ENCODE data around the gene LAMB3.
A peak's percentile ranks its signal among the peaks of the same experiment; 100 is the strongest.
"Not testable (repeated sequence)": the region's sequence is repeated elsewhere in the genome, so short reads cannot be mapped to it uniquely, and the experiment has no call there.

Gene LAMB3

GRCh38 chr1:209652121-209652735 lies at the start of gene LAMB3:
LAMB3 (minus strand) TSS chr1:209652425; CDS start chr1:209650944, 1,481 bp downstream.
- no peak for DNase-seq (ENCODE audit: low read depth)

GRCh38 chr1:209700686-209701085 lies 48.5 kb upstream of the LAMB3 start:
- DNase-seq (ENCODE audit: low read depth): not testable (repeated sequence)

- DNase-seq (ENCODE audit: low read depth): no peak
These were observed 44.9 kb upstream of the LAMB3 start for GRCh38 chr1:209697126-209697525.

- no peak for DNase-seq (ENCODE audit: low read depth)
These were observed 44.4 kb upstream of the LAMB3 start for GRCh38 chr1:209696673-209697072.

- DNase-seq (ENCODE audit: low read depth): peak; percentile 38
These were observed 40.7 kb upstream of the LAMB3 start for GRCh38 chr1:209692745-209693504.

GRCh38 chr1:209692296-209692695 lies 40.1 kb upstream of the LAMB3 start:
- DNase-seq (ENCODE audit: low read depth): no peak

GRCh38 chr1:209691237-209691636 lies 39.0 kb upstream of the LAMB3 start:
- no peak for DNase-seq (ENCODE audit: low read depth)

- no peak for DNase-seq (ENCODE audit: low read depth)
These were observed 37.3 kb upstream of the LAMB3 start for GRCh38 chr1:209689477-209689876.

GRCh38 chr1:209688746-209689234 lies 36.6 kb upstream of the LAMB3 start:
- no peak for DNase-seq (ENCODE audit: low read depth)

- DNase-seq (ENCODE audit: low read depth): no peak
These were observed 34.1 kb upstream of the LAMB3 start for GRCh38 chr1:209686322-209686721.

GRCh38 chr1:209685821-209686220 lies 33.6 kb upstream of the LAMB3 start:
- DNase-seq (ENCODE audit: low read depth): no peak

GRCh38 chr1:209678981-209679539 lies 26.8 kb upstream of the LAMB3 start:
- no peak for DNase-seq (ENCODE audit: low read depth)

GRCh38 chr1:209675565-209676154 lies 23.4 kb upstream of the LAMB3 start:
- DNase-seq (ENCODE audit: low read depth): no peak

- DNase-seq (ENCODE audit: low read depth): no peak
These were observed 22.8 kb upstream of the LAMB3 start, which contains the start of gene G0S2 for GRCh38 chr1:209674957-209675564. G0S2 (plus strand) TSS chr1:209675412; CDS start chr1:209675685, 273 bp downstream.

- DNase-seq (ENCODE audit: low read depth): no peak
These were observed 21.6 kb upstream of the LAMB3 start for GRCh38 chr1:209673631-209674417.

- DNase-seq (ENCODE audit: low read depth): no peak
These were observed 20.7 kb upstream of the LAMB3 start for GRCh38 chr1:209672705-209673630.

GRCh38 chr1:209670441-209671082 lies 18.3 kb upstream of the LAMB3 start:
- no peak for DNase-seq (ENCODE audit: low read depth)

GRCh38 chr1:209667708-209668107 lies 15.5 kb upstream of the LAMB3 start:
- DNase-seq (ENCODE audit: low read depth): no peak

GRCh38 chr1:209667103-209667502 lies 14.9 kb upstream of the LAMB3 start:
- DNase-seq (ENCODE audit: low read depth): no peak

- DNase-seq (ENCODE audit: low read depth): no peak
These were observed 10.7 kb upstream of the LAMB3 start for GRCh38 chr1:209662879-209663327.
